HPDE6-E6E7 (cell line): ENCODE measurements around the gene SMKR1.
"Not testable (repeated sequence)": the region's sequence is repeated elsewhere in the genome, so short reads cannot be mapped to it uniquely, and the experiment has no call there.

ENCODE experiments used
- DNase-seq: peaks from one replicate; pipeline ENCODE4 v3.0.0; 2011; ENCODE audit warnings: missing footprints; ENCODE audit errors: extremely low spot score

SMKR1 gene

DNA sequence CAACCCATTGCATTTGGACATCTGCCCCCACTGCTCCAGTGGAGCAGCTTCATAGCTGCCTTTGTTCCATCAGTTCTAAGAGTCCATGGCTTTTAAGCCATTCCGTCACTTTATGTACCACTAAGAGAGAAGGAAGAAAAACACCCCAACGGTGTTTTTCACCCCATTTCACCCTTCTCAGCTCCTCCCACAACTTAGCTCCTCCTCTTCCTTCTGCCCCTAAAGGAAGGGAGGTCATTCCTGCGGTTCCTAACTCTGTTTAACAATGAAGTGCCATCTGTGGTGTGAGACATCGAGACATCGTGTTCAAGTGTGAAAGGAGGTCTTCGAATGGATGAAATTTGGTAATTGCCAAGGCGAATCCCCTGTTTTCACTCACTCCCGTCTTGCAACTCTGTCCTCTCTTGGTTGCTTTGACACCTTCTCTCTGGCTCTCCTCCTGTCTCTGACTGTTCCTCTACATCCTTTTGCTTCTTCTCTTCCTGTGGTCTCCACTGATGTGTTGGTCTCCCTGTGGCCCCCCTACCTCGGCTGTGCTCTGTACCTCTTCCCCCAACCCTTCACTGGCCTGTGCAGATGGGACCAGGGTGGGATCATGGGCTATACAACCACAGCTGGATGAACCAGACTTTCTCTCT is 23.0 kb downstream of the SMKR1 start:
- DNase-seq: no peak

DNA sequence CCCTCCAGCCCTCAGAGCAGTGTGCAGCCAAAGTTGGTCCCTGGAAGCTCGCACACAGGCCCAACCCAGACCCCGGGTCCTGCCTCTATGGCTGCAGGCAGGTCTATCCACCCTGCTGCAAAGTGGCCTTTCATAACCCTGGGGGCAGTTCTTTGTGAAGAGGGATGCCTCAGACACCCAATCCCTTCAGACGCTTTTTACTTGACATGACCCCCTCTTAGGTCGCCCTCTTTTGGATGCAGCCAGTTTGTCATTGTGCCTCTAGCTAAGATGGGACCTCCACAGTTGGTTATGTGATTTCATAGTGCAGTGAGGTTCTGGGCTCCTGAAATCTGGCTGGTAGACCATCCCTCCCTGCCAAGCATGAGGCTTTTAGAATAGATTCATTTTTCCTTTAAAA is 27.3 kb downstream of the SMKR1 start:
- DNase-seq: no peak

DNA sequence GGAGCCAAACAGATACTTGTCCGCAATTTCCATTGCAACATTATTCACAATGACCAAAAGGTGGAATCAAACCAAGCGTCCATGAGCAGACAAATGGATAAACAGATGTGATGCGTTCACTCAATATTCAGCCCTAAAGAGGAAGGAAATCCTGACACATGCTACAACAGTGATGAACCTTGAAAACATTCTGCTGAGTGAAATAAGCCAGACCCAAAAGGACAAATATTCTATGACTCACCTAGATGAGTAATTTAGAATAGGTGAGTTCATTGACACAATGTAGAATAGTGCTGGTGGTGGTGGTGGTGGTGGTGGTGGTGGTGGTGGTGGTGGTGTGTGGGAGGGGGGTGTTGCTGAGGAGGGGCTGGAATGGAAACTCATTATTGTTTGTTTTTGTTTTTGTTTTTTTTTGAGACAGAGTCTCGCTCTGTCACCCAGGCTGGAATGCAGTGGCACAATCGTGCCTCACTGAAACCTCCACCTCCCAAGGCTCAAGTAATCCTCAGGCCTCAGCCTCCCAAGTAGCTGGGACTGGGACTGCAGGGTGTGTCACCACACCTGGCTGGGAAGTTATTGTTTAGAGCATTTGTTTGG is 28.6 kb downstream of the SMKR1 start:
- DNase-seq: peak; percentile 63

DNA sequence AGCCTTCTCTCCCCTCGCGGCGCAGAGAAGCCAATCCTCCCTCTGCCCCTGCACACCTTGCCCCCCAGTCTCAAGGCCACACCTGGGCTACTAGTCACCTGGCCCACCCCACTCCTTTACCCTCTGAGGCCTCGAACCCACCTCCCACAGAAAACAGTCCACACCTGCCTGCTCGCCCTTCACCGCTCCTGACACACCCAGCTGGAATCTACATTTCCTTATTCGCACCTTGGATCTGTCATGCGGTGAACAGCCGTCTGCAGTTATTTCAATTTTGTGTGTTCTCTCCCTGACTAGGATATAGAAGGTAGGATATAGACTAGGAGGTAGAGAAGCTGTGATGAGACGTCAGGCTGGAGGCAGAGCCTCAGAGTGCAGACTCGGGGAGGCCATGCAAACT is 29.4 kb downstream of the SMKR1 start:
- no peak for DNase-seq

DNA sequence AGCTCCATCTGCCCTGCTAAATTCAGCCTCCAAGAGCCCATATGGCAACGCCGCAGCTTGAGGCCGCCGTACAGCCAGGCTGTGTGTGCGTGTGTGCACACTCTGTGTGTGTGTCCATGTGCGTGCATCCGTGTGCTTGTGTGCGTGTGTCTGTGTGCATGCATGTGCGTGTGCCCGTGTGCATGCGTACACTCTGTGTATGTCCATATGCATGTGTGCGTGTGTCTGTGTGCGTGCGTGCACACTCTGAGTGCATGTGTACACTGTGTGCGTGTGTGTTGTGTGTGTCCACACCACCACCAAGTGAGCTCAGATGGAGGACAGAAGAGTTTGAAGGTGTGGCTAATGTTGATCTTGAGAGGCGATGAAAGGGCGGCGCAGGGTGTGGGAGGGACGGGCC is 30.0 kb downstream of the SMKR1 start:
- no peak for DNase-seq

DNA sequence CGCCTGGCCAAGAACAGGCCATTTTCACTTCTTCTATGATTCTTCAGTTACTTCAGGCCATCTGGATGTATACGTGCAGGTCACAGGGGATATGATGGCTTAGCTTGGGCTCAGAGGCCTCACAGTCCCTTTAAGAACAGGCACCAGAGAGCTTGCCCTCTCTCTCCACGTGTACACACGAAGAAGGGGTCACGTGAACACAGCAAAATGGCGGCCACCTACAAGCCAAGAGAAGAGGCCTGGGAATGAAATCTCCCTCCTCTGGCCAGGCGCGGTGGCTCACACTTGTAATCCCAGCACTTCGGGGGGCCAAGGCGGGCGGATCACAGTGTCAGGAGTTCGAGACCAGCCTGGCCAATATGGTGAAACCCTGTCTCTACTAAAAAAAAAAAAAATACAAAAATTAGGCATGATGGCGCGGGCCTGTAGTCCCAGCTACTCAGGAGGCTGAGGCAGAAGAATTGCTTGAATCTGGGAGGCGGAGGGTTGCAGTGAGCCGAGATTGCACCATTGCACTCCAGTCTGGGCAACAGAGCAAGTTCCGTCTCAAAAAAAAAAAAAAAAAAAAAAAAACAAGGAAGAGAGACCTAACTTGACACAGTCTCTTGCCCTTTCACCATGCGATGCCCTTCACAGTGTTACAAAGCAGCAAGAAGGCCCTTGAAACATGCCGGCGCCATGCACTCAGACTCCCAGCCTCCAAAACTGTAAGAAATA is 32.4 kb downstream of the SMKR1 start:
- not testable (repeated sequence) for DNase-seq

DNA sequence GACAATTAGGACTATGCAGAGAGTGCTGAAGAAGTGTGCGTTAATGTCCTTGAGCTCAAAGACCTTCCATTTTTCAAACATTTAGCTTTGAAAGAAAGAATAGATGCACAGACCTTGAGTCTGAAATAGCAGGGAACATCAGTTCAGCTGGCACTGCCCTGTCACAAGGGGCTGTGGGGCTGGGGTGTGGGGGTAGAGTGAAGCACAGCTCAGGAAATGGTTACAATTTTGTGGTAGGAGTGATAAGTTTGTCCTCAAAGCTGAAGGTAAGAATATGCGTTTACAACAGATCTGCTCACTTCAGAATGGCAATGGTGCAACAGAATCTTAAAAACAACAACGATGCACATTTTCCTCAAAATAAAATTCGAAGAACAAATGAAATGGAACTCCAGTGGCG is 33.6 kb downstream of the SMKR1 start:
- DNase-seq: no peak

DNA sequence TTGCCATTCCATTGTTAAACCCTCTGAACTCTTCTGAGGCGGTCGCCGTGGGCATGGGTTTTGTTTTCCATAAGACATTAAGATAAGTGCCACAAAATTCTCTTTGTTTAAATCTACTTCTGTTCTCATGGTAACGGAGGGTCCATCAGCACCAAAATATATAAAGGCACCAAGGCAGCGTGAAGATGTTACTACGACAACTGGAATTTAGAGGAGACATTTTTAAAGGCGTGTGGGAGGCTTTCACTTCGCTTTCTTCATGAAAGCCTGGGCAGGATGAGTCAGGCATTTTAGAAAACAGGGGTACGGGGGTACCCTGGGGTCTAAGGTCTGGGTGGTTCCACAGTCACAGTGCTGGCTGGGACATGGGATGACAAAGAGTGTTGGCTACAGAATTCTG is 34.0 kb downstream of the SMKR1 start:
- DNase-seq: no peak

DNA sequence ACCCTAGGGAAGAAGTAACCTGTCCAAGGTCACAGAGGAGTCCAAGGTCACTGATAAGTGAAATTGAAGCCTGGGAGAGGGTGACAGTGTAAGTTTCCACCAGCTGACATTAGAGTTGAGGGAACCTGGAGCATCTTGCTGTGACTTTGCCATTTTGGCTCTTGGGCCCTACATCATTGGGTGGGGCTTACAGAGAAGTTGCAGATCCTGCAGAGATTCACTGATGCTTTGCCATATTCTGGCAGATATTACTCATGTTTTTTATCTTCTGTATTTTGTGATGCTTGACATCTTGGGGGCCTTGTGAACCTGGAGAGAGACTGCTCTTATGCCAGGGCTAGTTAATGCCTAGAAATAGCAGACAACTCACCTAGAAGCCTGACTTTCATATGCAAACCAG is 36.5 kb downstream of the SMKR1 start:
- no peak for DNase-seq

DNA sequence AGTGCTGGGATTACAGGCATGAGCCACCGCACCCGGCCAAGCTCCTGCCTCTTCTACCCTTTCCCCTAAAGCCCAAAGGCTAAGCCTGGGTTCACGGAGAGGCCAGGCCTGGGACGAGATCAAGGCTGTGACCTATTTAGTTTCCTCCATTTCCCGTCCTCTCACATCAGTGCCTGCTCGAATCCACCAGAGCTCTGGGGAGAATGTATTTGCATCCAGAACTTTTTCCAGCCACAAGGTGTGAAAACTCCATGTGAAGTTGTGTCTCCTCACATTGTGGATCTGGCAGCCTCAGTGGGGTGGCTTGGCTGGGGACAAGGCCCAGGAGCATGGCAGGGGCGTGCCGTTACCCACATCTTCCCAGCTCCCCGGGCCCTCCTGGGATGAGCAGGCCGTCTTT is 38.0 kb downstream of the SMKR1 start:
- DNase-seq: no peak

DNA sequence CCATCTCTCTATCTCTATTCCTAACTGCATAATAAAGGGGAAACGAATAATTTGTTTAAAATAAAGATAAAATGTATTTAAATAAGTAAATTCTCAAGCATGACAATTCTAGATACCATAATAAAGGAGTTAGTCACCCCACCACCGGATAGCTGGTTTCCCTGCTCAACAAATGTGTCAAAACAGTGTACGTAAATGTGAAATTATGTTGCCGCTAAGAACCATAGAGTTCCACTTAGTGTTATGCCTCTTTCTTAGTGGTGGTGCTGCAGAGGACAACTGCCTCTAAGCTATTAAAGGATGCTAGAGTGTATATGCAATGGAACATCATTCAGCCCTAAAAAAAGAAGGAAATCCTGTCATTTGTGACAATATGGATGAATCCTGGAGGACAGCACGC is 42.4 kb downstream of the SMKR1 start:
- no peak for DNase-seq

DNA sequence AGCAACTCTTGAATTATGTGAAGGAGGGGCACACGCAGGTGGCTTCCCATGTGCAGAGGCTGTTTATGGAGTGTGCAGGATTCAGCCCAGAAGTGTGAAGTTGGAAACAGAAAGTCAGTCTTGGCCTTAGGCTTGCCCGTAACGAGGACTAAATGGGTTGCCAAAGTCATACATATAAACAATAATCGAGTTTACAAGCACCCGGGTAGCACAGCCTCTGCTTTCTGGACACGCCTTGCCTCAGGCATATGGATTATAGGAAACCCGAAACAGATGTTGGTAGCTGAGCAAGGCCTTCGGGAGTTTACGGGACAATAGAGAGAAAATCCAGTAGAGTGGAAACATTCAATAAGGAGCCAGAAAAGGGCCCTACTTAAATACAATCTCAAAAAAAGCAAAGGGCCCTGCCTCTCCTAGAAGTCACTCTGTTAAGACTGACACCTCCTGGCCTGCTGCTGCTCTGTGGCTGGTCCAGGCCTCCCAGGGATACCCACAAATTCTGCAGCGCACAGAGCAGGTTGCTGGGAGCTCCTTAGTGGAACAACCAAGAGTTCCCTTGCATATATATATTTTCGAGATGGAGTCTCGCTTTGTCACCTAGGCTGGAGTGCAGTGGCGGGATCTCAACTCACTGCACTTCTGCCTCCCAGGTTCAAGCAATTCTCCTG is 48.5 kb downstream of the SMKR1 start:
- DNase-seq: no peak

DNA sequence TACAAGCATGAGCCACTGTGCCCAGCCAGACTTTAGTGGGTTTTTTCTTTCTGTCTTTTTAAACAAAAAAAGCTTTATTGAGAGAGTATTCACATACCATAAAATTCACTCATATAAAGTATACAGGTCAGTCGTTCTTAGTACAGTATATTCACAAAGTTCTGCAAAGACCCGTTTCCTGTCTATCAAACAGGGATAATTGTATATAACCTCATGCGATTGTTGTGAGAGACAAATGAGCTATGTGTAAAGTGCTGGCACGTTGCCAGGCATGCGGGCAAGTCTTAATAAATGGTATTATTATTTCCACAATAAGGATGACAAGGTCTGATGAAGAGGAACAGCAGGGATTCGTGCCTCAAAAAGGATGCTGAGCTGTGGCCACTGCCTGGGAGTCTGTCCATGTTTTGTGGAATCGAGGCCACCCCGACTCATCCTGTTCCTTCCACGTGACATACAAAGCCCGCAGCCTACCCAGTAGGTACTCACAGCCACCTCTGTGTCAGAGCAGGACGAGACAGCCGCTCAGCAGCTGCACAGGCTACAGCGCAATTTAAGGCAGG is 51.6 kb downstream of the SMKR1 start:
- no peak for DNase-seq

DNA sequence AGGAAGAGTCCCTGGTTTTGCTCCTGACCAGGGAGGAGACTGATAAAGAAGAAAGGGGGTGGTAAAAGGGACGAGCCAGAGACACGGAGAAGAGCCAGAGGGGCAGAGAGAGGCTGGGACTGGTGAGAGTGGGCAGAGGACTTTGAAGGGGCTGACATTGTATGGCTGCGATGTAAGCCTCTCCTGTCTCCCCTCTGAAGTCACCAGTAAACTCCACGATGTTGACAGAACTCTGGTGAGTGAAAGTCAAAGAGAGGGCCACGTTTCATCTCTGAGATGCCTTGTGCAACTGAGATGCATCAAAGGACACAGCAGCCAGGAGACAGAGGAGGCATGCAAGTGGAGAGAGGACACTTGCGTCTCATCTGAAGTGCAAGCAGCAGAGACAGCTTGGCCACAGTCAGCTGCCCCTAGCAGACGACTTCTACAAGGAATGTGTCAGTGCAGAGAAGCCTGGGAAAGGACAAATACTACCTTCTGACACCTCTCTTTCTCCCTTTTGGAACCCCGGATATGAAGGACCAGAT is 54.3 kb downstream of the SMKR1 start:
- no peak for DNase-seq

DNA sequence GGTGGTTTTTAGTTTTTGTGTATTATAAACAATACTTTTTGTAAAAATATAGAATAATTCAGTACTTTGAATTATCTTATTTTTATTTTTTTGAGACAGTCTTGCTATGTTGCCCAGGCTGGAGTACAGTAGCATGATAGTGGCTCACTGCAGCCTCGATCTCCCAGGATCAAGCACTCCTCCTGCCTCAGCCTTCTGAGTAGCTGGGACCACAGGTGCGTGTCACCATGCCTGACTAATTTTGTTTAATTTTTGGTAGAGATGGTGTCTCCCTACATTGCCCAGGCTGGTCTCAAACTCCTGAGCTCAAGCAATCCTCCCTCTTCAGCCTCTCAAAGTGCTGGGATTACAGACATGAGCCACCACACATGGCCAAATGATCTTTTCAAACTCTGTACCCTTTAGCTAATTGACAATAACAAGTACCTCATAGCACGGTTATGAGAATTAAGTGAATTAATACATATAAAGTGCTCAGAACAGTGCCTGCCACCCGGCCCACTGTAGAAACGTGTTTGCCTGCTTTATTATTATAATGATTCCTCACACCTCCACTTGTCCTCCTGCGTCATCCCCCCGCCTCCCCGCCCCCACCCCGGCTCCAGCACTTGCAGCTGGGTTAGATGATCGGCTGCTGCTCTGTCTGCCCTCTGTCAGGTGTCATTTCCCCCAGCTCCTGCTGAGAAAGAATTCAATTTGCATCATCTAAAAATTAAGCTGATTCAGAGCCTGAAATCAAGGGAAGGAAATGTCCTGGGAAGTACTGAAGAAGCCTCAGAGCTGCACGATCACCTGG is 55.6 kb downstream of the SMKR1 start:
- DNase-seq: no peak

DNA sequence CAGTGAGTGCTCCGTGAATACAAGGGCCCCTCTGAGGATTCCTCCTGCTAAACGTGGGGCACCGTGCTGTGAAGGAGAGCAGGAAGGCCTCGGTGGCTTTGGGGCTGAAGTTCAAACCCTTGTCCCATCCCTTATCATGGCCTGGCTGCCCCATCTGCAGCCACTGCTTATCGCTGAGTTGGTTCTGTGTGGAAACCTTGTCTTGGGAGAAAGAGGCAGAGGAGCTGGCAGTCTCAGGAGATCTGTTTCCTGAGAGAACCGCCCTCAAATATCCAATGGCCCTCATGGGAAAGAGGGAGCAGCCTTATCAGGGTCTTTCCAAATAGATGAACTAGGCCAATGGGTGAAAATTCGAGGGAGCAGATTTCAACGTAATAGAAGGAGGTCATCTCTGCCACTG is 57.2 kb downstream of the SMKR1 start:
- DNase-seq: no peak

DNA sequence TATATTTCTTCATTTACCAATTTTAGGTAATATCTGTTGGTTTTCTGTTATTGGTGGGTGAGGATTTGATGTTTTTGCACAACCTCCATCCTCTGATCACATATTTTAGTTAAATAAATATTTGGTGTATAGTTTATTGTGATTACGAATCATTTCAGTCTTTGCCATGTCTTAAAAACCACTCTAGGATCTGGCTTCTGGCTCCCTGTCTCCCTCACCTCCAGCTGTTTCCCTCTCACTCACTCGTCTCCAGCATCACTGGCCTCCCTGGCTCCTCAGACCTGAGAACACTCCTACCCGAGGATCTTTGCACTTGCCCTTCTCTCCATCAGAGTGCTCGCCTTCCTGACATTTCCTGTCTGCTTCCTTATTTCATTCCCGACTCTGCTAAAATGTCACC is 58.5 kb downstream of the SMKR1 start:
- DNase-seq: no peak

DNA sequence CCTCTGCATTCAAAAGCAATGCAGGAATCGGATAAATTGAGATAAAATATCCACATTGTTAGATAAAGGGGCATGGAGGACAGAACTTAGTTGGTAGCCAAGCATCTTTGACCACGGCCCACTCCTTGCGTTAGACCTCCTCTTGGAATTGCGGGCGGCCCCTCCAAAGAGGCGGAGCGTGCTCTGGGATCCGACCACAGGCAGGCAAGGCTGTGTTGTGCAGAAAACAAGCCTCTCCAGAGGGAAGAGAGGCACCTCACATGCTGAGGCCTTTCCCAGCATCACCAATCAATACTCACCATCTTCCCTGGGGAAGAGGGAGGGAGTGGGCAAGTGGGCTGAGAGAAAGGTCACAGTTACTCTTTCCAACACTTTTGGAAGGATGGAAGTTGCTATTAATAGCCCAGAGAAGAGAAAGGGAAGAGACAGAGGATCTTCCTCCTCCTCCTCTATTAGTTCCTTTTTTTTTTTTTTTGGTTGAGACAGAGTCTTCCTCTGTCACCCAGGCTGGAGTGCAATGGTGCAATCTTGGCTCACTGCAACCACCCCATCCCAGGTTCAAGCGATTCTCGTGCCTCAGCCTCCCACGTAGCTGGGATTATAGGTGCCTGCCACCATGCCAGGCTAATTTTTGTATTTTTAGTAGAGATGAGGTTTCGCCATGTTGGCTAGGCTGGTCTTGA is 59.5 kb downstream of the SMKR1 start:
- no peak for DNase-seq
